ENCODE results near the gene ZNF512B. TPM values are rescaled to one million over a fixed set of nuclear protein-coding genes. Genes with fewer than 3 reads are reported as not detected.
A peak's percentile ranks its signal among the peaks of the same experiment; 100 is the strongest.
"Not testable (repeated sequence)": the region's sequence is repeated elsewhere in the genome, so short reads cannot be mapped to it uniquely, and the experiment has no call there.

The ZNF512B gene
- total RNA-seq, 1 donor, result 14.5 TPM

- Histone ChIP-seq H3K79me2 (ENCODE audit: insufficient read depth, low read length) (no peaks in the 10 kb centered on the region), H4K20me1 (ENCODE audit: insufficient read depth, low read length) (peaks cover 5% of the 10 kb centered on the region), H3K9me3 (ENCODE audit: low read depth, low read length) (no peaks in the 10 kb centered on the region), H2AFZ (ENCODE audit: low read length) (no peak overlapping the region), H3K27ac (ENCODE audit: low read depth, low read length) (no peak overlapping the region), H3K4me2 (ENCODE audit: insufficient read depth, low read length) (no peak overlapping the region), H3K4me3 (ENCODE audit: insufficient read depth, low read length) (no peak overlapping the region), H3K27me3 (ENCODE audit: insufficient read depth, low read length) (no peaks in the 10 kb centered on the region), H3K36me3 (ENCODE audit: insufficient read depth, low read length) (peaks cover 40% of the 10 kb centered on the region), H3K4me1 (ENCODE audit: insufficient read depth, low read length) (peaks cover 6% of the 10 kb centered on the region)
- TF ChIP-seq CTCF (IDR thresholded peaks at IDR 0.05; ENCODE audit: extremely low read depth, low read depth, low read length), result no peak
- DNase-seq (ENCODE audit: insufficient read length, low spot score, missing footprints), result peak; percentile 87
Observed at GRCh38 chr20:63961664-63962425, 7.9 kb downstream of the ZNF512B start.

GRCh38 chr20:63960654-63961621 is 8.8 kb downstream of the ZNF512B start:
- not testable (repeated sequence) for H3K4me2 ChIP-seq (ENCODE audit: insufficient read depth, low read length); H4K20me1 ChIP-seq (ENCODE audit: insufficient read depth, low read length); H2AFZ ChIP-seq (ENCODE audit: low read length); H3K79me2 ChIP-seq (ENCODE audit: insufficient read depth, low read length); H3K4me3 ChIP-seq (ENCODE audit: insufficient read depth, low read length); H3K4me1 ChIP-seq (ENCODE audit: insufficient read depth, low read length); H3K27me3 ChIP-seq (ENCODE audit: insufficient read depth, low read length); H3K9me3 ChIP-seq (ENCODE audit: low read depth, low read length); H3K27ac ChIP-seq (ENCODE audit: low read depth, low read length)
- H3K36me3 ChIP-seq (ENCODE audit: insufficient read depth, low read length), result peaks cover 34% of the 10 kb centered on the region
- DNase-seq (ENCODE audit: insufficient read length, low spot score, missing footprints), result peak; percentile 80

GRCh38 chr20:63959699-63960075 is 10.0 kb downstream of the ZNF512B start:
- H3K4me3 ChIP-seq (ENCODE audit: insufficient read depth, low read length), result no peak overlapping the region
- TF ChIP-seq CTCF (IDR thresholded peaks at IDR 0.05; ENCODE audit: extremely low read depth, low read depth, low read length), result no peak
- peaks cover 13% of the 10 kb centered on the region for H3K4me1 ChIP-seq (ENCODE audit: insufficient read depth, low read length)
- no peak overlapping the region for H2AFZ ChIP-seq (ENCODE audit: low read length)
- DNase-seq (ENCODE audit: insufficient read length, low spot score, missing footprints), result no peak
- H3K36me3 ChIP-seq (ENCODE audit: insufficient read depth, low read length), result peaks cover 33% of the 10 kb centered on the region
- H3K27ac ChIP-seq (ENCODE audit: low read depth, low read length), result no peak overlapping the region
- H3K79me2 ChIP-seq (ENCODE audit: insufficient read depth, low read length), result peaks cover 15% of the 10 kb centered on the region
- H3K4me2 ChIP-seq (ENCODE audit: insufficient read depth, low read length), result no peak overlapping the region
- H3K27me3 ChIP-seq (ENCODE audit: insufficient read depth, low read length), result no peaks in the 10 kb centered on the region
- peaks cover 7% of the 10 kb centered on the region for H4K20me1 ChIP-seq (ENCODE audit: insufficient read depth, low read length)
- H3K9me3 ChIP-seq (ENCODE audit: low read depth, low read length), result no peaks in the 10 kb centered on the region

GRCh38 chr20:63958964-63959698 is 10.6 kb downstream of the ZNF512B start:
- H2AFZ ChIP-seq (ENCODE audit: low read length), result no peak overlapping the region
- no peak overlapping the region for H3K27ac ChIP-seq (ENCODE audit: low read depth, low read length)
- H3K79me2 ChIP-seq (ENCODE audit: insufficient read depth, low read length), result peaks cover 20% of the 10 kb centered on the region
- no peak for DNase-seq (ENCODE audit: insufficient read length, low spot score, missing footprints)
- peaks cover 12% of the 10 kb centered on the region for H4K20me1 ChIP-seq (ENCODE audit: insufficient read depth, low read length)
- H3K4me2 ChIP-seq (ENCODE audit: insufficient read depth, low read length), result no peak overlapping the region
- H3K36me3 ChIP-seq (ENCODE audit: insufficient read depth, low read length), result peaks cover 29% of the 10 kb centered on the region
- TF ChIP-seq CTCF (IDR thresholded peaks at IDR 0.05; ENCODE audit: extremely low read depth, low read depth, low read length), result no peak
- H3K4me1 ChIP-seq (ENCODE audit: insufficient read depth, low read length), result peaks cover 13% of the 10 kb centered on the region
- no peaks in the 10 kb centered on the region for H3K27me3 ChIP-seq (ENCODE audit: insufficient read depth, low read length)
- H3K9me3 ChIP-seq (ENCODE audit: low read depth, low read length), result no peaks in the 10 kb centered on the region
- no peak overlapping the region for H3K4me3 ChIP-seq (ENCODE audit: insufficient read depth, low read length)
